Spleen (tissue), 13 donors: Measurements from ENCODE around the gene OXTR. TPM values are rescaled to one million over a fixed set of nuclear protein-coding genes. Genes with fewer than 3 reads are reported as not detected.

Source experiments
- DNase-seq: peaks from one replicate; pipeline ENCODE4 v3.0.0-alpha.2; 2020
- H3K27ac ChIP-seq, 8 donors: fragments of 200-600 bp; sonication (generic) in 7 of 8; 1 replicate in 4 of 8; 2 replicates in 4 of 8; pipeline versions ENCODE4 v1.5.0 to v1.8.0; 2016 to 2021; ENCODE audit warnings: inconsistent platforms in 4 of 8, mild to moderate bottlenecking in 4 of 8, moderate library complexity in 1 of 8
- H3K27me3 ChIP-seq, 7 donors: fragments of 200-600 bp; sonication (generic) in 6 of 7; replicated peaks in 1 of 7; 1 replicate in 4 of 7; 2 replicates in 3 of 7; pipeline versions ENCODE4 v1.5.0 to v1.8.0; 2016 to 2021; ENCODE audit warnings: inconsistent platforms in 3 of 7, mild to moderate bottlenecking in 1 of 7
- H3K36me3 ChIP-seq, 6 donors: fragments of 200-600 bp; sonication (generic) in 5 of 6; 1 replicate in 4 of 6; 2 replicates in 2 of 6; pipeline versions ENCODE4 v1.5.0 to v1.8.0; 2016 to 2021; ENCODE audit warnings: inconsistent platforms in 2 of 6
- H3K4me1 ChIP-seq, 6 donors: fragments of 200-600 bp; sonication (generic) in 5 of 6; 1 replicate in 3 of 6; 2 replicates in 3 of 6; pipeline versions ENCODE4 v1.5.0 to v1.8.0; 2016 to 2021; ENCODE audit warnings: inconsistent platforms in 3 of 6
- H3K4me3 ChIP-seq, 8 donors: fragments of 200-600 bp; sonication (generic) in 7 of 8; 1 replicate in 4 of 8; 2 replicates in 4 of 8; pipeline versions ENCODE4 v1.5.0 to v1.8.0; 2016 to 2021; ENCODE audit warnings: inconsistent platforms in 4 of 8, mild to moderate bottlenecking in 4 of 8, moderate library complexity in 2 of 8
- H3K9me3 ChIP-seq, 8 donors: fragments of 200-600 bp; sonication (generic) in 7 of 8; 1 replicate in 4 of 8; 2 replicates in 4 of 8; pipeline versions ENCODE4 v1.5.0 to v1.8.0; 2016 to 2021; ENCODE audit warnings: inconsistent platforms in 4 of 8
- POLR2A ChIP-seq, 3 donors: fragments of 450-650 bp; IDR thresholded peaks; one replicate each; pipeline ENCODE4 v1.5.1; 2017; ENCODE audit warnings: antibody characterized with exemption in 3 of 3, mild to moderate bottlenecking in 1 of 3
- POLR2AphosphoS5 ChIP-seq, 3 donors: sonication (generic); formaldehyde crosslinking; IDR thresholded peaks; one replicate each; pipeline ENCODE4 v1.5.1; 2017; ENCODE audit warnings: antibody characterized with exemption in 3 of 3
- WGBS, 5 donors: extraction: QIAGEN DNeasy Blood & Tissue Kit in 3 of 5; methylation state at CpG; one replicate each; pipeline versions ENCODE4 v1.1.5 to v1.1.7; 2013 to 2018; 5-methylcytosine and 5-hydroxymethylcytosine counted together
- intact Hi-C: fragments of 100-400 bp; cut with DNase I; formaldehyde crosslinking; loops from one replicate; pipeline ENCODE4 v1.15.0; 2023; ENCODE audit warnings: low total_unique reads
- long read RNA-seq, 2 donors: transcript quantifications; one replicate each; lab custom pipeline, GENCODE V29; 2026
- polyA plus RNA-seq, 3 donors: library from polyadenylated mRNA; stranded (reverse); fragments of 200-250 nt; gene quantifications; one replicate each; pipeline ENCODE4 v1.2.1, GENCODE V29; 2013
- total RNA-seq, 7 donors: library from RNA; depleted of rRNA in 3 of 7; stranded (reverse); fragments of >200 nt in 3 of 7; fragmentation: NEBNext Ultra II Directional in 4 of 7; extraction: Animal tissue kit (Norgen Biotek cat#: 25700) in 4 of 7; gene quantifications; one replicate each; pipeline versions ENCODE4 v1.1.0 to v1.2.1, GENCODE V29; 2016 to 2021
- TF ChIP-seq, protein P1 (sequence below), 11 experiments: fragments of 200-600 bp in 7 of 11; fragments of 450-650 bp in 4 of 11; sonication (generic) in 4 of 11; IDR thresholded peaks in 8 of 11; conservative IDR thresholded peaks in 3 of 11; 1 replicate in 7 of 11; 2 replicates in 4 of 11; pipeline versions ENCODE4 v1.4.0 to v1.8.0; 2016 to 2021; ENCODE audit warnings: antibody characterized with exemption in 11 of 11, inconsistent platforms in 4 of 11, mild to moderate bottlenecking in 1 of 11
- donor health status: healthy with polysubstance abuse.
- donor health status: DM: no; HTN: no; CAD: no; lungs with moderate emphysema.
- donor health status: DM: no; HTN: no; CAD: no.
- donor health status: Bipolar disorder and iron deficiency.
- donor health status: healthy.
- donor health status: DM: no; HTN: no; CAD: no.
- donor health status: DM: yes; HTN: yes; CAD: no.

The OXTR gene
- total RNA-seq (1 to 10 TPM in 2 of 7 donors, under 1 TPM in 5; 0.26 to 1.4 (median 0.67) TPM), polyA plus RNA-seq (under 1 TPM; 0.19 to 0.39 (median 0.39) TPM)
- long read RNA-seq, donor 1: 0 reads
- long read RNA-seq, donor 2: 0 reads

DNA sequence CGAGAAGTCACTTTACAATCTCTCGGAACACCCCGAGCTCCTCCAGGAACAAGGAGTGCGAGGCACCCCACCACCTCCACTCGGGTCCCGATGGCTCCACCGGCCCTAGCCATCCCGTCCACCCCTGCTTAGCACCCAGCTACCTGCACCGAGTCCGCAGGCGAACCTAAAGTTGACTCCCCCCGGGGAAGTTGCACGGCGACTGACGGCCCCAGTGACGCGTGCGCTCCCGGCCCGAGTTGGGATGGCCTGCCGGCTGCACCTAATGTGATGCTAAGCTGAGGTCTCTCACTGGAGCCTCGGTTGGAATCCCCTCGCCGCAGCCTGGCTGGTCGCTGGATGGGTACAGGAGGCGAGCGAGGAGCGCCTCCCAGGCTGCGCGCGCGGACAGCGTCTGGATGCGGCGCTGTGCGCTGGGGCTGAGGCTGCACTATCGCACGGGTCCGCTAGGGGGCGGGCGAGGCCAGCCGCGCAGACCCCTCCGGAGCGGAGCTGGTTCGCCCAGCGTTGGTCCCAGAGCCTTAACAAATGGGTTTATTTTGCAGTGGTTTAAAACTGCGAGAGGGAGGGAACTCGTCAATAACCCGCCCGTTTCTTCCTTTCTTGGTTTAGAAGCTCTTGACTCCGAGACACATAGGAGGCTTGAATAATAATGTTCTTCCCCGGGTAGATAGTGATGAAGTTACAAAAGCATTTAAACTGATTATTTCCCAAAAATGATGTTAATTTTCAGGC is at the start of gene OXTR:
Gene OXTR, minus strand, starts transcription at position 526 of the 735 bp plus-strand sequence. CDS start 1,426 bp downstream, outside the sequence.
- 3 to 6% (median 6%) methylated on average over 36 to 53 of the region's 53 CpGs for WGBS, 5 donors
- H3K27me3 ChIP-seq: peaks cover 0 to 49% (median 35%) of the 10 kb centered on the region in 7 donors
- intact Hi-C loops: no loop called here

DNA sequence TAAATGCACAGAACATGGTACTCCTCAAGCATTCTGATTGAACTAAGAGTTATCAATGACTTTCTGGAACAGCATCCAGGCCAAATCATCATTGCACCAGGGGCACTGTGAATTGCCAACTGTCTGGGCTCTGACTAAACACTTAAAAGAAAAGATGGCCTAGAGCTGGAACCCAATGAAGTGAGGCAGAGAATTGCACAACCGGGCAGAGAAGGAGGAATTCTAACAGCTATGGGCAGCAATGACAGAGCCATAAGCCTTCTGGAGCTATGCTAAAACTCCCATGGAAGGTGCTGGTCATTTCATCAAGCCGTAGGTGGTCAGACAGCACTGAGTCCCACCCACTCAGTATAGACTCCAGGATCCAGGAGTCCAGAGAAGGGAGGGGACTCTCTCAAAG is 48.1 kb upstream of the OXTR start:
- DNase-seq: no peak
- Histone ChIP-seq H3K4me1 (no peaks in the 10 kb centered on the region), H3K9me3 (peaks cover 0 to 68% (median 43%) of the 10 kb centered on the region in 8 donors), H3K4me3 (no peak overlapping the region), H3K27ac (no peak overlapping the region), H3K27me3 (no peaks in the 10 kb centered on the region), H3K36me3 (no peaks in the 10 kb centered on the region)
- 88 to 100% (median 96%) methylated on average over 2 of the region's 2 CpGs for WGBS, 5 donors
- no peak for TF ChIP-seq POLR2AphosphoS5 (IDR thresholded peaks at IDR 0.05)
- no peak for TF ChIP-seq POLR2A (IDR thresholded peaks at IDR 0.05)
- TF ChIP-seq, protein P1, sequence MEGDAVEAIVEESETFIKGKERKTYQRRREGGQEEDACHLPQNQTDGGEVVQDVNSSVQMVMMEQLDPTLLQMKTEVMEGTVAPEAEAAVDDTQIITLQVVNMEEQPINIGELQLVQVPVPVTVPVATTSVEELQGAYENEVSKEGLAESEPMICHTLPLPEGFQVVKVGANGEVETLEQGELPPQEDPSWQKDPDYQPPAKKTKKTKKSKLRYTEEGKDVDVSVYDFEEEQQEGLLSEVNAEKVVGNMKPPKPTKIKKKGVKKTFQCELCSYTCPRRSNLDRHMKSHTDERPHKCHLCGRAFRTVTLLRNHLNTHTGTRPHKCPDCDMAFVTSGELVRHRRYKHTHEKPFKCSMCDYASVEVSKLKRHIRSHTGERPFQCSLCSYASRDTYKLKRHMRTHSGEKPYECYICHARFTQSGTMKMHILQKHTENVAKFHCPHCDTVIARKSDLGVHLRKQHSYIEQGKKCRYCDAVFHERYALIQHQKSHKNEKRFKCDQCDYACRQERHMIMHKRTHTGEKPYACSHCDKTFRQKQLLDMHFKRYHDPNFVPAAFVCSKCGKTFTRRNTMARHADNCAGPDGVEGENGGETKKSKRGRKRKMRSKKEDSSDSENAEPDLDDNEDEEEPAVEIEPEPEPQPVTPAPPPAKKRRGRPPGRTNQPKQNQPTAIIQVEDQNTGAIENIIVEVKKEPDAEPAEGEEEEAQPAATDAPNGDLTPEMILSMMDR (IDR thresholded peaks at IDR 0.05 in 8 of 11, conservative IDR thresholded peaks at IDR 0.05 in 3 of 11): no peak
- intact Hi-C loops: no loop called here

More for the DNA sequence above, at the start of gene OXTR:
- no peak within 1 kb of the TSS for H3K27ac ChIP-seq
- no peaks in the 10 kb centered on the region for H3K36me3 ChIP-seq
- peaks cover 11 to 31% (median 26%) of the 10 kb centered on the region in 6 donors for H3K4me1 ChIP-seq
- peak within 1 kb of the TSS; percentile 16 to 65 (median 33) for H3K4me3 ChIP-seq
- DNase-seq: peak; percentile 89
- no peak for TF ChIP-seq POLR2A (IDR thresholded peaks at IDR 0.05)
- peak in 2 of 3 donors; percentile 18 to 46 for TF ChIP-seq POLR2AphosphoS5 (IDR thresholded peaks at IDR 0.05)
- TF ChIP-seq, protein P1 (IDR thresholded peaks at IDR 0.05 in 8 of 11, conservative IDR thresholded peaks at IDR 0.05 in 3 of 11): peak; percentile 58 to 99 (median 97)
- H3K9me3 ChIP-seq: no peaks in the 10 kb centered on the region

DNA sequence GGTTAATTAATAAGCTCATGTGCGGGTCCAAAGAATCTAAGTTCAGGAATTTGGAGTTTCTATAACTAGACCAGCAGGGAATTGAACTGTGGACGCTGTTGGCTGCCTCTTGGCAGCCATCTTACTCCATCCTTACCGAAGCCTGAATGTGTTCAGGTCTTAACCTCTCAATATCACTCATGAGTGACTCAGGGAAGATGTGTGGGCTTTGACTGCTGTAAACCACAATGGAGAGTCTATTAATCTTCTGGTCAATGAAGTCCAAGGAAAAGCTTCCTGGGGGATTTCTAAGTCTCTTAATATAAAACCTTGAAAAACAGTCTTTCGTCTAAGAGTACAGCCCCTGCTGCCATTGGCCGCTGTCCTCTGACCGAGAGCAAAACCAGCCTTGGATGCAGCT is 46.7 kb upstream of the OXTR start:
- intact Hi-C loops: no loop called here
- no peak overlapping the region for H3K27ac ChIP-seq
- H3K36me3 ChIP-seq: no peaks in the 10 kb centered on the region
- H3K27me3 ChIP-seq: no peaks in the 10 kb centered on the region
- no peak overlapping the region for H3K4me3 ChIP-seq
- no peak for TF ChIP-seq POLR2AphosphoS5 (IDR thresholded peaks at IDR 0.05)
- TF ChIP-seq POLR2A (IDR thresholded peaks at IDR 0.05): no peak
- TF ChIP-seq, protein P1 (IDR thresholded peaks at IDR 0.05 in 8 of 11, conservative IDR thresholded peaks at IDR 0.05 in 3 of 11): no peak
- no peaks in the 10 kb centered on the region for H3K4me1 ChIP-seq
- no peak for DNase-seq
- H3K9me3 ChIP-seq: peaks cover 0 to 60% (median 41%) of the 10 kb centered on the region in 8 donors
- 85 to 96% (median 94%) methylated on average over 6 of the region's 6 CpGs for WGBS, 5 donors

DNA sequence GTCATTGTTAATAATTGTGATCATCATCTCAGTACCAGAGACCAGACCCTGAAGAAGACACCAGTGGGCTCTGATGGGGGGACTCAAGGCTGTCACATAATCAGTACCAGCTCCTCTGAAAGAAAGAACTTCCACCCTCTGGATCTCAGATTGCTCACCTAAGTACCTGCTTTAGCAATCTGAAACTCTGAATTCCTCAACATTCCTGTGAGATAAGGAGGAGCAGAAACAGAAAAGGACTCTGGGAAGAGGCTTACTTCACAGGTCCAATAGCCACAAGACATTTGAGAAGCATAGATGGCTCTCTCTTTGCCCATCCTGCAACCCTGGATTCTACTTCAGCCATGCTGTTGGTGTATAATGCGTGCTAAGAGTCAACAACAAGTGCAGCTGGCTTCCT is 44.0 kb upstream of the OXTR start:
- H3K27ac ChIP-seq: no peak overlapping the region
- TF ChIP-seq POLR2AphosphoS5 (IDR thresholded peaks at IDR 0.05) (no peak), POLR2A (IDR thresholded peaks at IDR 0.05) (no peak)
- TF ChIP-seq, protein P1 (IDR thresholded peaks at IDR 0.05 in 8 of 11, conservative IDR thresholded peaks at IDR 0.05 in 3 of 11): no peak
- intact Hi-C loops: no loop called here
- no peaks in the 10 kb centered on the region for H3K36me3 ChIP-seq
- 76 to 95% (median 88%) methylated on average over 1 of the region's 1 CpG for WGBS, 5 donors
- H3K9me3 ChIP-seq: peaks cover 0 to 33% (median 15%) of the 10 kb centered on the region in 8 donors
- H3K27me3 ChIP-seq: no peaks in the 10 kb centered on the region
- H3K4me1 ChIP-seq: no peaks in the 10 kb centered on the region
- no peak for DNase-seq
- H3K4me3 ChIP-seq: no peak overlapping the region
